Mesendoderm (in vitro differentiated cells): ENCODE results near the gene MEIS1.

Source experiments
- DNase-seq: peaks from one replicate; pipeline ENCODE4 v3.0.0; 2013
- H2AK5ac ChIP-seq: 2 replicates; pipeline ENCODE4 v1.6.1; 2013; ENCODE audit warnings: low read length, inconsistent platforms
- H2BK120ac ChIP-seq: 2 replicates; pipeline ENCODE4 v1.6.1; 2013; ENCODE audit warnings: low read depth, mild to moderate bottlenecking, low read length, moderate library complexity, mixed read lengths
- H2BK15ac ChIP-seq: replicated peaks from 2 replicates; pipeline ENCODE4 v1.6.1; 2013; ENCODE audit warnings: low read depth, mild to moderate bottlenecking, moderate library complexity
- H2BK5ac ChIP-seq: 2 replicates; pipeline ENCODE4 v1.6.1; 2013; ENCODE audit warnings: low read length, inconsistent platforms
- H3K18ac ChIP-seq: 2 replicates; pipeline ENCODE4 v1.6.1; 2013; ENCODE audit warnings: mild to moderate bottlenecking, low read length, mixed read lengths
- H3K23ac ChIP-seq: one replicate; pipeline ENCODE4 v1.6.1; 2013; ENCODE audit warnings: low read length
- H3K27ac ChIP-seq: 2 replicates; pipeline ENCODE4 v1.5.1; 2013; ENCODE audit warnings: low read depth, mild to moderate bottlenecking, inconsistent platforms, low read length, moderate library complexity
- H3K27me3 ChIP-seq: 2 replicates; pipeline ENCODE4 v1.6.1; 2013; ENCODE audit warnings: low read length, control low read depth, mild to moderate bottlenecking, inconsistent platforms; ENCODE audit not compliant: insufficient read depth, poor library complexity
- H3K36me3 ChIP-seq: 2 replicates; pipeline ENCODE4 v1.6.1; 2013; ENCODE audit warnings: low read length, inconsistent platforms; ENCODE audit not compliant: control insufficient read depth, insufficient read depth
- H3K4ac ChIP-seq: one replicate; pipeline ENCODE4 v1.6.1; 2013; ENCODE audit warnings: low read depth, mild to moderate bottlenecking, low read length, moderate library complexity
- H3K4me1 ChIP-seq: 2 replicates; pipeline ENCODE4 v1.6.1; 2013; ENCODE audit warnings: low read depth, low read length, inconsistent platforms; ENCODE audit not compliant: control insufficient read depth
- H3K4me2 ChIP-seq: 2 replicates; pipeline ENCODE4 v1.6.1; 2013; ENCODE audit warnings: low read length
- H3K4me3 ChIP-seq: 2 replicates; pipeline ENCODE4 v1.5.1; 2013; ENCODE audit warnings: mild to moderate bottlenecking, low read length
- H3K56ac ChIP-seq: one replicate; pipeline ENCODE4 v1.6.1; 2013; ENCODE audit warnings: low read length
- H3K79me1 ChIP-seq: 2 replicates; pipeline ENCODE4 v1.6.1; 2013; ENCODE audit warnings: low read length, inconsistent platforms
- H3K79me2 ChIP-seq: 2 replicates; pipeline ENCODE4 v1.6.1; 2013; ENCODE audit warnings: mild to moderate bottlenecking, low read length; ENCODE audit not compliant: control insufficient read depth, insufficient read depth
- H3K9ac ChIP-seq: 2 replicates; pipeline ENCODE4 v1.6.1; 2013; ENCODE audit warnings: low read length, inconsistent platforms
- H4K5ac ChIP-seq: one replicate; pipeline ENCODE4 v1.6.1; 2013; ENCODE audit warnings: low read length
- H4K8ac ChIP-seq: one replicate; pipeline ENCODE4 v1.6.1; 2013; ENCODE audit warnings: low read depth, mild to moderate bottlenecking, control low read depth, low read length, moderate library complexity
- WGBS: extraction: QIAGEN DNeasy Blood & Tissue Kit; methylation state at CpG from one replicate; pipeline ENCODE4 v1.1.7; 2013; ENCODE audit warnings: low lambda C conversion rate, missing lambda C conversion rate; ENCODE audit not compliant: insufficient coverage; ENCODE audit errors: extremely low coverage; 5-methylcytosine and 5-hydroxymethylcytosine counted together

Gene MEIS1

GRCh38 chr2:66532972-66533868, 98.3 kb downstream of the MEIS1 start:
- Histone ChIP-seq H4K8ac (no peak overlapping the region), H2BK5ac (no peak overlapping the region), H3K23ac (no peak overlapping the region), H3K27me3 (no peaks in the 10 kb centered on the region), H4K5ac (no peak overlapping the region), H2BK15ac (no peak overlapping the region), H3K56ac (no peak overlapping the region), H3K9ac (no peak overlapping the region), H3K4me1 (no peaks in the 10 kb centered on the region), H3K27ac (no peak overlapping the region), H2BK120ac (no peak overlapping the region), H2AK5ac (no peak overlapping the region), H3K4me3 (no peak overlapping the region), H3K79me2 (no peaks in the 10 kb centered on the region), H3K4me2 (no peak overlapping the region), H3K4ac (no peak overlapping the region), H3K36me3 (no peaks in the 10 kb centered on the region), H3K18ac (no peak overlapping the region), H3K79me1 (no peaks in the 10 kb centered on the region)
- no CpG with 5 or more reads among the region's 11 CpGs for WGBS
- no peak for DNase-seq

- no CpG with 5 or more reads among the region's 4 CpGs for WGBS
- H2BK15ac ChIP-seq: no peak overlapping the region
Observed at GRCh38 chr2:66534461-66534860, 99.5 kb downstream of the MEIS1 start.

GRCh38 chr2:66535574-66536289, 100.8 kb downstream of the MEIS1 start:
- no peaks in the 10 kb centered on the region for H3K79me2 ChIP-seq
- H3K4me2 ChIP-seq: no peak overlapping the region
- no peak overlapping the region for H3K4me3 ChIP-seq
- H3K4me1 ChIP-seq: no peaks in the 10 kb centered on the region
- no peak overlapping the region for H2BK5ac ChIP-seq
- H3K4ac ChIP-seq: no peak overlapping the region
- no peak overlapping the region for H3K9ac ChIP-seq
- no peak overlapping the region for H3K18ac ChIP-seq
- no peak for DNase-seq
- no peaks in the 10 kb centered on the region for H3K36me3 ChIP-seq
- H3K79me1 ChIP-seq: no peaks in the 10 kb centered on the region
- WGBS: no CpG with 5 or more reads among the region's 3 CpGs
- H2BK120ac ChIP-seq: no peak overlapping the region
- no peak overlapping the region for H2AK5ac ChIP-seq
- H3K56ac ChIP-seq: no peak overlapping the region
- no peak overlapping the region for H3K23ac ChIP-seq
- H4K8ac ChIP-seq: no peak overlapping the region
- H4K5ac ChIP-seq: no peak overlapping the region
- no peak overlapping the region for H3K27ac ChIP-seq
- H3K27me3 ChIP-seq: no peaks in the 10 kb centered on the region
- no peak overlapping the region for H2BK15ac ChIP-seq

More at GRCh38 chr2:66534461-66534860, 99.5 kb downstream of the MEIS1 start:
- H3K18ac ChIP-seq: no peak overlapping the region
- no peak overlapping the region for H3K4me2 ChIP-seq
- no peaks in the 10 kb centered on the region for H3K79me2 ChIP-seq
- no peak overlapping the region for H3K56ac ChIP-seq
- no peak overlapping the region for H3K27ac ChIP-seq
- H3K23ac ChIP-seq: no peak overlapping the region
- no peak overlapping the region for H3K4me3 ChIP-seq
- no peaks in the 10 kb centered on the region for H3K36me3 ChIP-seq
- H2BK120ac ChIP-seq: no peak overlapping the region
- H3K27me3 ChIP-seq: no peaks in the 10 kb centered on the region
- no peaks in the 10 kb centered on the region for H3K79me1 ChIP-seq
- DNase-seq: no peak
- H4K5ac ChIP-seq: no peak overlapping the region
- H4K8ac ChIP-seq: no peak overlapping the region
- H2AK5ac ChIP-seq: no peak overlapping the region
- H2BK5ac ChIP-seq: no peak overlapping the region
- H3K9ac ChIP-seq: no peak overlapping the region
- no peak overlapping the region for H3K4ac ChIP-seq
- no peaks in the 10 kb centered on the region for H3K4me1 ChIP-seq

- DNase-seq: no peak
- Histone ChIP-seq H2AK5ac (no peak overlapping the region), H4K8ac (no peak overlapping the region), H3K79me2 (no peaks in the 10 kb centered on the region), H3K4me1 (no peaks in the 10 kb centered on the region), H3K27me3 (no peaks in the 10 kb centered on the region), H3K36me3 (no peaks in the 10 kb centered on the region), H3K18ac (no peak overlapping the region), H3K79me1 (no peaks in the 10 kb centered on the region), H3K4me3 (no peak overlapping the region), H3K23ac (no peak overlapping the region), H4K5ac (no peak overlapping the region), H2BK15ac (no peak overlapping the region), H2BK120ac (no peak overlapping the region), H3K4ac (no peak overlapping the region), H3K27ac (no peak overlapping the region), H2BK5ac (no peak overlapping the region), H3K9ac (no peak overlapping the region), H3K56ac (no peak overlapping the region), H3K4me2 (no peak overlapping the region)
- WGBS: no CpG with 5 or more reads among the region's 2 CpGs
Observed at GRCh38 chr2:66536290-66536673, 101.4 kb downstream of the MEIS1 start.

GRCh38 chr2:66536997-66537396, 102.1 kb downstream of the MEIS1 start:
- no peak overlapping the region for H2AK5ac ChIP-seq
- no peak overlapping the region for H3K4ac ChIP-seq
- no peak overlapping the region for H3K23ac ChIP-seq
- no peaks in the 10 kb centered on the region for H3K4me1 ChIP-seq
- no peak overlapping the region for H4K5ac ChIP-seq
- H3K79me2 ChIP-seq: no peaks in the 10 kb centered on the region
- no peak overlapping the region for H3K18ac ChIP-seq
- H3K4me3 ChIP-seq: no peak overlapping the region
- no peak overlapping the region for H3K56ac ChIP-seq
- no peak overlapping the region for H2BK5ac ChIP-seq
- no peak overlapping the region for H3K4me2 ChIP-seq
- H2BK15ac ChIP-seq: no peak overlapping the region
- DNase-seq: peak; percentile 64
- H3K27ac ChIP-seq: no peak overlapping the region
- no peaks in the 10 kb centered on the region for H3K79me1 ChIP-seq
- H4K8ac ChIP-seq: no peak overlapping the region
- no peaks in the 10 kb centered on the region for H3K36me3 ChIP-seq
- WGBS: no CpG with 5 or more reads among the region's 2 CpGs
- no peaks in the 10 kb centered on the region for H3K27me3 ChIP-seq
- no peak overlapping the region for H2BK120ac ChIP-seq
- H3K9ac ChIP-seq: no peak overlapping the region
